22Rv1 (cell line): Measurements from ENCODE around the gene FRAS1.

Experiments
- H3K27ac ChIP-seq: fragments of 450-650 bp; 2 replicates; pipeline ENCODE4 v1.5.1; 2017
- ZFX ChIP-seq: fragments of 450-650 bp; IDR thresholded peaks from 2 replicates; pipeline ENCODE4 v1.6.1; 2017; ENCODE audit warnings: antibody characterized with exemption, borderline replicate concordance
- TF ChIP-seq, protein P1 (sequence below): fragments of 450-650 bp; IDR thresholded peaks from 2 replicates; pipeline ENCODE4 v1.5.1; 2017; ENCODE audit warnings: mild to moderate bottlenecking

The FRAS1 gene

DNA sequence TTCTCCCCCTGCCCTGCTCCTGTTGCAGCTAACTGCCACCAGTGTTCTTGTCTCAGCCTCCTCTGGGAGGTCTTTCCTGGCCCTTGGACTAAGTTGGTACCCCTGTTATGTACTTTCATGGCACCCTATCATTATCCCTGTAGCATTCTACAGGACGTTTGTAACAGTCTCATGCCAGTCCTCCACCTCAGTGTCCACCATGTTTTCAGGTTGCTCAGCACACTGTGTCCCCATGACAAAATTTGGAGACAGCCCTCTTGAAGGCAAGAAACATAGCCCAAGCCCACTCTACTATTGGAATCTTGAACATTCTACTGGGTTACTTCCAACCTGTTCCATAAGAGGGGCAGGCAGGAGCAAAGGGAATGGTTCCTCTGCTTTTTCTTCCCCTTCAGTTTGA, 300.0 kb downstream of the FRAS1 start:
- TF ChIP-seq, protein P1, sequence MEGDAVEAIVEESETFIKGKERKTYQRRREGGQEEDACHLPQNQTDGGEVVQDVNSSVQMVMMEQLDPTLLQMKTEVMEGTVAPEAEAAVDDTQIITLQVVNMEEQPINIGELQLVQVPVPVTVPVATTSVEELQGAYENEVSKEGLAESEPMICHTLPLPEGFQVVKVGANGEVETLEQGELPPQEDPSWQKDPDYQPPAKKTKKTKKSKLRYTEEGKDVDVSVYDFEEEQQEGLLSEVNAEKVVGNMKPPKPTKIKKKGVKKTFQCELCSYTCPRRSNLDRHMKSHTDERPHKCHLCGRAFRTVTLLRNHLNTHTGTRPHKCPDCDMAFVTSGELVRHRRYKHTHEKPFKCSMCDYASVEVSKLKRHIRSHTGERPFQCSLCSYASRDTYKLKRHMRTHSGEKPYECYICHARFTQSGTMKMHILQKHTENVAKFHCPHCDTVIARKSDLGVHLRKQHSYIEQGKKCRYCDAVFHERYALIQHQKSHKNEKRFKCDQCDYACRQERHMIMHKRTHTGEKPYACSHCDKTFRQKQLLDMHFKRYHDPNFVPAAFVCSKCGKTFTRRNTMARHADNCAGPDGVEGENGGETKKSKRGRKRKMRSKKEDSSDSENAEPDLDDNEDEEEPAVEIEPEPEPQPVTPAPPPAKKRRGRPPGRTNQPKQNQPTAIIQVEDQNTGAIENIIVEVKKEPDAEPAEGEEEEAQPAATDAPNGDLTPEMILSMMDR, result no peak
- no peak for TF ChIP-seq ZFX
- H3K27ac ChIP-seq, result no peak overlapping the region

DNA sequence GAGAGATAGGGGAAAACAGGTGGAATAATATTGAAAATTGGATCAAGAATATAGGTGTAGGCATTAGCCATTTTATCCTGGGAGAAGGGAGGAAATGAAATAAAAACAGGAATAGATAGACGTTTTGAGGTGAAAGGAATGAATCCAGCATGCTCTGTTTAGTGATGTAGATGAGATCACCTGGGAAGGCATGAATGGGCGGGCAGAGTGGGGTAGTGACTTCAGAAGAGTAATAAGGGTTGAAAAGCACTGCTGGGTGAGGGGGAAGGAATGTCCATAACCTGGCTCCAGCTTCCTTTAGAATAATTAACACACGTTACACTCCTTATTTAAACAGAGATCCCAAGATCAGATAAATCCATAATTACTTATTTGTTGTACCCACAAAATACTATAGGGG, 303.3 kb downstream of the FRAS1 start:
- H3K27ac ChIP-seq, result no peak overlapping the region
- TF ChIP-seq ZFX, result no peak
- TF ChIP-seq, protein P1, result no peak

DNA sequence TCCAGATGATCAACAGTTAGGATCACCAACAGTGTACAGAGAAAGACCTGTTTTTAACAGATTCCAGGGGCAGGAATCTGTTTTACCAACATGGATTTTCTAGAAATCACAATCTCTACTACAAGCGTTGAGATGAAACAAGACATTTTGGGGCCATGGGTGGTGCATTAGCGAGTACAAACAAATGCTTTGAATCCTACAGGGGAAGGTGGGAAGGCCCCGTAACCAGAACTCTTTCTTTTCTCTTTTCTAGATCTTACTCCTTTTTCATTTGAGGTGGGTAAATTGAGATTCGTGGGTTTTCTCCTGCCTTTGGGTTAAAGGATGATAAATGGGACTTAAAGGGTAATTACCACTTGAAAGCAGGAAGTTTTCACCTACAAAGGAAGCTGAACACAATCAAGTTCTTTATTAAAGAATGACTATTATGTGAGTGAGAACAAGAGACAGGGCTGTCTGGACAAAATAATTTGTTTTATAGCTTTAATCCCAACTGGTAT, 304.5 kb downstream of the FRAS1 start:
- no peak overlapping the region for H3K27ac ChIP-seq
- TF ChIP-seq, protein P1, result no peak

DNA sequence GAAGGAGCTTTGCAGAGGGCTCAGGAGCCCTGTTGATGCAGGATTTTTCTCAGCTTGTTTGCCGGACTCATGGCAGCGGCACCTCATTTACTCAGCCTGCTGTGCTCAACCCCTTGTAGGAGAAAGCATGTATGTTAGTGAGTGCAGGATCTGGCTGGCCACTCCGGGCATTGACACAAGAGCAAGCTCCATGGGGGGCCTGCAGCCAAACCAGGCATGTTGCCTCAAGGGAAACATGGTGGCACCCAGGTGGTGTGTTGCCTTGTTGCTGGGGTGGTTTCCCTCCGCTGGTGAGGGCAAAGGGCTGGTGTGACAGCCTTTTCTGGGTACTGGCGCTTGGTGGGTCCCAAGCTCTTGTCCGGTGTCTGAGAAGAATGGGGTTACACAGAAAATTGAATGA, 305.2 kb downstream of the FRAS1 start:
- TF ChIP-seq ZFX, result no peak
- TF ChIP-seq, protein P1, result no peak
- no peak overlapping the region for H3K27ac ChIP-seq

DNA sequence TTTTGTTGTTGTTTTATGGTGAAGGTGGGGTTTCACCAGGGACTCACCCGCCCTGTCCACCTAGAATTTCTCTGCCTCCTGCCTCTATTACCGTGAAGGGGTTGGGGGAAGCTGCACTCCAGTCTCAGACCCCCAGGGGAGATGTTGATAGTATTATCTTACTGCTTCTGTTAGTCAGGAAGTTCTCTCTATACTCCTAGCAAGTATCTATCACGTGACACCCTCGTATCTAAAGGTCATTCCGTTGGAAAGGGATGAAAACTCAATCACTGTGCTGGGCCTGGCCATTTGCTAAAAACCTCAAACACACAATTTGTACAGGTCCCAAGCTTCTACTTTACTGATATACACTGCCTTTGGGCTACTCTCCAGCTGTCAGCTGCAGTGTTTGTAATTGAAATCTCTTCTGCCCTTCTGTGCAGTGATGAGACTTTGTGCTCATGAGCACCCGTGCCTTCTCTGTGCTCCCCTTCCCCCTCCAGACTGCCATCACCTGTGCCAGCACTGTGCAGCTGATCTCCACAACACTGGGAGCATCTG, 306.0 kb downstream of the FRAS1 start:
- TF ChIP-seq ZFX, result no peak
- TF ChIP-seq, protein P1, result no peak
- H3K27ac ChIP-seq, result no peak overlapping the region

DNA sequence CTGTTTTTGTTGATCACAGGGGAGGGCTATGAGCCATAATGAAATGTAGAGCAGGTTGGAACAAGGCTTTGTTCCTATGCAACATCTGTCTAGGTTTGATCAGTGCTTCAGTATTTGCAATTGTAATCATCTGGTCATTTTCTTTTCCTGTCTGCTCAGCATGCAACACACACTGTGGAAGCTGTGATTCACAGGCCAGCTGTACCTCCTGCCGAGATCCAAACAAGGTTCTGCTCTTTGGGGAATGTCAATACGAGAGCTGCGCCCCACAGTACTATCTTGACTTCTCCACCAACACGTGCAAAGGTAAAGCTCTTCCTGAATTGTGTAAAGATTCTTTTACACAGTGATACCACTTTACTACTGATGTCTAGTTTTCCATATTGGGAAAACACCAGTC, 312.6 kb downstream of the FRAS1 start:
- TF ChIP-seq, protein P1, result no peak
- no peak for TF ChIP-seq ZFX
- no peak overlapping the region for H3K27ac ChIP-seq

- TF ChIP-seq, protein P1, result no peak
- TF ChIP-seq ZFX, result no peak
- no peak overlapping the region for H3K27ac ChIP-seq
These were observed 313.7 kb downstream of the FRAS1 start for GRCh38 chr4:78370631-78371372.
